PC-9 (cell line): ENCODE measurements around the gene COP1. TPM values are rescaled to one million over a fixed set of nuclear protein-coding genes. Genes with fewer than 3 reads are reported as not detected.

Experiments
- BruUV-seq: library from RNA; stranded (reverse); fragments of 400-500 nt; replicated peaks from 2 replicates; lab custom pipeline; 2021; lab: Mats Ljungman, UMichigan
- CTCF ChIA-PET: fragments of 300-600 bp; sonication (Branson Sonifier 250); formaldehyde crosslinking; loops from one replicate; lab custom pipeline; 2022; ENCODE audit warnings: antibody characterized with exemption; lab: Charles Lee
- POLR2A ChIA-PET: fragments of 300-600 bp; sonication (Branson Sonifier 250); formaldehyde crosslinking; loops from one replicate; lab custom pipeline; 2022; ENCODE audit warnings: antibody characterized with exemption; ENCODE audit not compliant: unreplicated experiment; lab: Charles Lee
- DNase-seq, 2 experiments: peaks; one replicate each; pipeline versions ENCODE4 v3.0.0 to v3.0.0-alpha.2; 2015 to 2022; ENCODE audit warnings: mixed read lengths in 1 of 2
- H2AFZ ChIP-seq: fragments of 200-600 bp; sonication (generic); 2 replicates; pipeline ENCODE4 v1.8.1; 2017; ENCODE audit warnings: antibody characterized with exemption
- H3F3A ChIP-seq: fragments of 200-600 bp; sonication (generic); 2 replicates; pipeline ENCODE4 v1.8.1; 2017; ENCODE audit warnings: antibody characterized with exemption, mild to moderate bottlenecking, low read depth; ENCODE audit not compliant: insufficient read depth
- H3K27ac ChIP-seq: fragments of 200-600 bp; sonication (generic); 2 replicates; pipeline ENCODE4 v1.6.1; 2016; ENCODE audit warnings: mixed run types
- H3K27me3 ChIP-seq: fragments of 200-600 bp; sonication (generic); 2 replicates; pipeline ENCODE4 v1.6.1; 2016; ENCODE audit warnings: low read depth, mixed run types; ENCODE audit not compliant: insufficient read depth
- H3K36me3 ChIP-seq: fragments of 200-600 bp; sonication (generic); 2 replicates; pipeline ENCODE4 v1.6.1; 2016; ENCODE audit warnings: low read depth, mixed run types
- H3K4me1 ChIP-seq: fragments of 200-600 bp; sonication (generic); replicated peaks from 2 replicates; pipeline ENCODE4 v1.6.1; 2016; ENCODE audit warnings: mixed run types; ENCODE audit not compliant: insufficient read depth
- H3K4me2 ChIP-seq: fragments of 200-600 bp; sonication (generic); 2 replicates; pipeline ENCODE4 v1.6.1; 2017; ENCODE audit warnings: mixed run types
- H3K4me3 ChIP-seq: fragments of 200-600 bp; sonication (generic); 2 replicates; pipeline ENCODE4 v1.6.1; 2016; ENCODE audit warnings: mixed run types
- H3K79me2 ChIP-seq: fragments of 200-600 bp; sonication (generic); 2 replicates; pipeline ENCODE4 v1.6.1; 2017; ENCODE audit warnings: low read depth, mixed run types
- H3K9me2 ChIP-seq: fragments of 200-600 bp; sonication (generic); 2 replicates; pipeline ENCODE4 v1.8.1; 2017; ENCODE audit warnings: mild to moderate bottlenecking; ENCODE audit not compliant: insufficient read depth
- H3K9me3 ChIP-seq: fragments of 200-600 bp; sonication (generic); 2 replicates; pipeline ENCODE4 v1.8.1; 2016; ENCODE audit warnings: low read depth; ENCODE audit not compliant: insufficient read depth
- H4K20me1 ChIP-seq: fragments of 200-600 bp; sonication (generic); 2 replicates; pipeline ENCODE4 v1.8.1; 2017; ENCODE audit not compliant: insufficient read depth
- CTCF ChIP-seq: fragments of 200-600 bp; sonication (generic); conservative IDR thresholded peaks from 2 replicates; pipeline ENCODE4 v1.6.1; 2017; ENCODE audit warnings: mixed run types, antibody characterized with exemption, mild to moderate bottlenecking, moderate library complexity
- EZH2 ChIP-seq: fragments of 200-600 bp; sonication (generic); IDR thresholded peaks from 2 replicates; pipeline ENCODE4 v1.8.0; 2017; ENCODE audit warnings: antibody characterized with exemption, low read depth
- intact Hi-C: fragments of 100-400 bp; cut with micrococcal nuclease; formaldehyde crosslinking; loops from one replicate; pipeline ENCODE4 v1.10.0; 2022; ENCODE audit not compliant: unreplicated experiment
- total RNA-seq: library from RNA; stranded (reverse); gene quantifications from 2 replicates; pipeline ENCODE4 v1.2.3, GENCODE V29; 2021

COP1 gene
- total RNA-seq, 1 experiment from 2014 or later = 38.0 TPM

- Histone ChIP-seq H3K79me2 (no peaks in the 10 kb centered on the region), H2AFZ (no peak overlapping the region), H3F3A (no peaks in the 10 kb centered on the region), H4K20me1 (no peaks in the 10 kb centered on the region), H3K27me3 (no peaks in the 10 kb centered on the region), H3K9me2 (no peaks in the 10 kb centered on the region), H3K27ac (no peak overlapping the region), H3K36me3 (no peaks in the 10 kb centered on the region), H3K4me3 (no peak overlapping the region), H3K4me2 (no peak overlapping the region), H3K9me3 (no peaks in the 10 kb centered on the region), H3K4me1 (no peaks in the 10 kb centered on the region)
- ChIA-PET POLR2A (no interaction called here), CTCF (interaction anchor here (0.6 kb wide), 1 partner anchor 17 kb away, joined by 3 read pairs; no protein-coding TSS in a partner anchor)
- no TSS peak for BruUV-seq
- no peak for DNase-seq
- no peak for TF ChIP-seq CTCF
- TF ChIP-seq EZH2 = no peak
- intact Hi-C loops = no loop called here
Measured at GRCh38 chr1:176220100-176220689, 13.1 kb upstream of the COP1 start.

- intact Hi-C loops = no loop called here
- ChIA-PET POLR2A (no interaction called here), CTCF (no interaction called here)
- Histone ChIP-seq H3K27me3 (no peaks in the 10 kb centered on the region), H3K79me2 (no peaks in the 10 kb centered on the region), H3K4me2 (no peak overlapping the region), H3K9me3 (no peaks in the 10 kb centered on the region), H3K27ac (no peak overlapping the region), H2AFZ (no peak overlapping the region), H3K4me3 (no peak overlapping the region), H3F3A (no peaks in the 10 kb centered on the region), H3K36me3 (no peaks in the 10 kb centered on the region), H4K20me1 (no peaks in the 10 kb centered on the region), H3K4me1 (peaks cover 1% of the 10 kb centered on the region; the same call in 1 of the 2 replicates), H3K9me2 (no peaks in the 10 kb centered on the region)
- TF ChIP-seq EZH2 (no peak), CTCF (no peak)
- no TSS peak for BruUV-seq
- no peak for DNase-seq
Measured at GRCh38 chr1:176217461-176218099, 10.5 kb upstream of the COP1 start.

GRCh38 chr1:176216031-176216430, 8.9 kb upstream of the COP1 start:
- Histone ChIP-seq H3K4me1 (peaks cover 17% of the 10 kb centered on the region), H3K27ac (no peak overlapping the region), H3K4me3 (no peak overlapping the region), H3F3A (peaks cover 15% of the 10 kb centered on the region; the same call in 1 of the 2 replicates), H3K9me3 (no peaks in the 10 kb centered on the region), H2AFZ (no peak overlapping the region), H3K79me2 (no peaks in the 10 kb centered on the region), H3K36me3 (no peaks in the 10 kb centered on the region), H3K27me3 (no peaks in the 10 kb centered on the region), H3K4me2 (no peak overlapping the region), H4K20me1 (no peaks in the 10 kb centered on the region), H3K9me2 (no peaks in the 10 kb centered on the region)
- no TSS peak for BruUV-seq
- intact Hi-C loops = no loop called here
- TF ChIP-seq EZH2 (no peak), CTCF (no peak)
- ChIA-PET CTCF (no interaction called here), POLR2A (no interaction called here)
- no peak for DNase-seq
